Duodenal mucosa (tissue), 2 donors: ENCODE results near the gene FNDC11.

Experiments
- H3K27ac ChIP-seq: one replicate; pipeline ENCODE4 v1.7.0; 2013; ENCODE audit warnings: low read depth, low read length
- H3K27me3 ChIP-seq, 2 donors: one replicate each; pipeline ENCODE4 v1.7.0; 2013; ENCODE audit warnings: low read length in 2 of 2, control low read depth in 1 of 2; ENCODE audit not compliant: insufficient read depth in 2 of 2, control insufficient read depth in 1 of 2
- H3K36me3 ChIP-seq, 2 donors: one replicate each; pipeline ENCODE4 v1.7.0; 2013; ENCODE audit warnings: low read length in 2 of 2, control low read depth in 1 of 2; ENCODE audit not compliant: insufficient read depth in 2 of 2, control insufficient read depth in 1 of 2
- H3K4me1 ChIP-seq, 2 donors: one replicate each; pipeline ENCODE4 v1.7.0; 2013; ENCODE audit warnings: low read length in 2 of 2, control low read depth in 1 of 2; ENCODE audit not compliant: insufficient read depth in 2 of 2, control insufficient read depth in 1 of 2
- H3K4me3 ChIP-seq, 2 donors: one replicate each; pipeline ENCODE4 v1.7.0; 2013; ENCODE audit warnings: low read length in 2 of 2, low read depth in 1 of 2
- H3K9ac ChIP-seq, 2 donors: one replicate each; pipeline ENCODE4 v1.7.0; 2013; ENCODE audit warnings: low read length in 2 of 2, low read depth in 1 of 2
- H3K9me3 ChIP-seq, 2 donors: one replicate each; pipeline ENCODE4 v1.7.0; 2013; ENCODE audit warnings: low read length in 2 of 2, control low read depth in 1 of 2; ENCODE audit not compliant: control insufficient read depth in 1 of 2

The FNDC11 gene

GRCh38 chr20:63533388-63533787, 20.6 kb upstream of the FNDC11 start:
- Histone ChIP-seq H3K4me3 (no peak overlapping the region), H3K27ac (no peak overlapping the region), H3K27me3 (peaks cover 0 to 31% of the 10 kb centered on the region in 2 donors), H3K4me1 (peaks cover 25 to 33% of the 10 kb centered on the region in 2 donors), H3K36me3 (peaks cover 0 to 4% of the 10 kb centered on the region in 2 donors), H3K9me3 (no peaks in the 10 kb centered on the region), H3K9ac (no peak overlapping the region)

GRCh38 chr20:63533871-63534393, 20.0 kb upstream of the FNDC11 start:
- no peaks in the 10 kb centered on the region for H3K9me3 ChIP-seq
- peak overlapping the region; percentile 65 for H3K27ac ChIP-seq
- H3K27me3 ChIP-seq = peaks cover 0 to 29% of the 10 kb centered on the region in 2 donors
- H3K36me3 ChIP-seq = peaks cover 0 to 4% of the 10 kb centered on the region in 2 donors
- peaks cover 25 to 36% of the 10 kb centered on the region in 2 donors for H3K4me1 ChIP-seq
- H3K4me3 ChIP-seq = peak overlapping the region in 1 of 2 donors; percentile 15
- H3K9ac ChIP-seq = peak overlapping the region; percentile 32 to 51

DNA sequence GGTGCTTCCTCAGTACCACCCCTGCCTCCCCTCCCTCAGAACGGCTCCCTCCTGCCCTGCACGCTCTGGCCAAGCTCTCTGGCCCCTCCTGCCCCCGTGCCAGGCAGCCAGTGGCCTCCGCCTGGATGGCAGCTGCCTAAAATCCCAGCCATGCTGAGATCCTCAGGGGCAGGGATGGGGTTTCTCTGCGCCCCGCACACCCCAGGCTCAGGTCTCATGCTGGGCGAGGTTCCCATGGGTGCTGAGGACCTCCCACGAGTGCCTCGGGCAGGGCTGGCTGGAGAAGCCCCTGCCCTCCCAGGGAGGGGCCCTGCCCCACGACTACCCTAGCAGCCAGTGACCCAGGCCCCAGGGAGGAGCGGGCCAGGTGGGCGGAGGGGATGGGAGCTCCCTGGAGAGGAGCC, 19.5 kb upstream of the FNDC11 start:
- H3K9ac ChIP-seq = peak overlapping the region; percentile 32 to 51
- H3K4me3 ChIP-seq = no peak overlapping the region
- no peaks in the 10 kb centered on the region for H3K9me3 ChIP-seq
- H3K27me3 ChIP-seq = peaks cover 0 to 24% of the 10 kb centered on the region in 2 donors
- H3K4me1 ChIP-seq = peaks cover 25 to 38% of the 10 kb centered on the region in 2 donors
- peak overlapping the region; percentile 65 for H3K27ac ChIP-seq
- peaks cover 0 to 4% of the 10 kb centered on the region in 2 donors for H3K36me3 ChIP-seq

- H3K9me3 ChIP-seq = no peaks in the 10 kb centered on the region
- peak overlapping the region; percentile 32 to 51 for H3K9ac ChIP-seq
- H3K36me3 ChIP-seq = peaks cover 0 to 4% of the 10 kb centered on the region in 2 donors
- peaks cover 0 to 18% of the 10 kb centered on the region in 2 donors for H3K27me3 ChIP-seq
- H3K4me1 ChIP-seq = peaks cover 25 to 38% of the 10 kb centered on the region in 2 donors
- peak overlapping the region; percentile 13 to 25 for H3K4me3 ChIP-seq
- peak overlapping the region; percentile 65 for H3K27ac ChIP-seq
These were observed 18.9 kb upstream of the FNDC11 start for GRCh38 chr20:63534831-63535651.

- Histone ChIP-seq H3K4me3 (peak overlapping the region; percentile 72 to 80), H3K9ac (peak overlapping the region; percentile 60 to 95), H3K9me3 (no peaks in the 10 kb centered on the region), H3K27ac (peak overlapping the region; percentile 96), H3K36me3 (peaks cover 0 to 4% of the 10 kb centered on the region in 2 donors), H3K4me1 (peaks cover 25 to 37% of the 10 kb centered on the region in 2 donors), H3K27me3 (peaks cover 0 to 13% of the 10 kb centered on the region in 2 donors)
These were observed 17.6 kb upstream of the FNDC11 start for GRCh38 chr20:63536241-63536977.

DNA sequence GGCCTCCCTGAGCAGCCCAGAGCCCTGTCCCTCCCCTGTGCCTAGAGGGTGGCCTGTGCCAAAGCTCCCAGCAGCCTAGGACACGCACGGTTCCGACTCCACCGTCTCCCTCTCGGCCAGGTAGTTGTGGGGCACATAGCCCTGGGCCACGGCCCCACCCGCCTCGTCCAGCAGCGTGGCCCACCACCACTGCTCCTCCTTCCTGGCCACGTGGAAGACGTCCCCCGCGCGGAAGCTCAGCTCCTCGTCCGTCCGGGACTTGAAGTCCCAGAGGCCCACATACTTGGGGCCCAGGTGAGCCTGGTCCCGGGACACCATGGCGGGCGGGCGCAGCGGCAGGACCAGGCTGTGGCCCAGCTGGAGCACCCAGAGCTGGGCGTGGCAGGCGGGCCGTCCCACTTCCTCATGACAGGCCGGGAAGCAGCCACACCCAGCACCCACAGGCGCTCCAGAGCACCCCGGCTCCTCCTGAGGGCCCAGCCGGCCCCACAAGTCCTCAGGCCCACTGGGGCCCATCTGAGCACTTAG, 16.9 kb upstream of the FNDC11 start, which contains the start of gene PTK6:
Gene PTK6, minus strand, starts transcription at position 380 of the 528 bp plus-strand sequence. Its CDS starts 62 bp downstream, at position 318.
- Histone ChIP-seq H3K9ac (peak within 1 kb of the TSS; percentile 60 to 95), H3K27me3 (peaks cover 0 to 11% of the 10 kb centered on the region in 2 donors), H3K36me3 (peaks cover 0 to 2% of the 10 kb centered on the region in 2 donors), H3K4me1 (peaks cover 18 to 31% of the 10 kb centered on the region in 2 donors), H3K9me3 (no peaks in the 10 kb centered on the region), H3K4me3 (peak within 1 kb of the TSS; percentile 72 to 80), H3K27ac (peak within 1 kb of the TSS; percentile 96)

GRCh38 chr20:63537525-63538203, 16.3 kb upstream of the FNDC11 start:
- H3K4me3 ChIP-seq = peak overlapping the region; percentile 72 to 80
- peaks cover 18 to 29% of the 10 kb centered on the region in 2 donors for H3K4me1 ChIP-seq
- peaks cover 0 to 7% of the 10 kb centered on the region in 2 donors for H3K27me3 ChIP-seq
- H3K27ac ChIP-seq = peak overlapping the region; percentile 96
- H3K9me3 ChIP-seq = no peaks in the 10 kb centered on the region
- H3K9ac ChIP-seq = peak overlapping the region; percentile 60 to 95
- H3K36me3 ChIP-seq = no peaks in the 10 kb centered on the region

GRCh38 chr20:63538204-63539091, 15.5 kb upstream of the FNDC11 start:
- Histone ChIP-seq H3K27ac (no peak overlapping the region), H3K36me3 (no peaks in the 10 kb centered on the region), H3K4me1 (peaks cover 18 to 29% of the 10 kb centered on the region in 2 donors), H3K27me3 (peaks cover 0 to 7% of the 10 kb centered on the region in 2 donors), H3K4me3 (peak overlapping the region; percentile 72 to 80), H3K9ac (peak overlapping the region in 1 of 2 donors; percentile 18), H3K9me3 (no peaks in the 10 kb centered on the region)

DNA sequence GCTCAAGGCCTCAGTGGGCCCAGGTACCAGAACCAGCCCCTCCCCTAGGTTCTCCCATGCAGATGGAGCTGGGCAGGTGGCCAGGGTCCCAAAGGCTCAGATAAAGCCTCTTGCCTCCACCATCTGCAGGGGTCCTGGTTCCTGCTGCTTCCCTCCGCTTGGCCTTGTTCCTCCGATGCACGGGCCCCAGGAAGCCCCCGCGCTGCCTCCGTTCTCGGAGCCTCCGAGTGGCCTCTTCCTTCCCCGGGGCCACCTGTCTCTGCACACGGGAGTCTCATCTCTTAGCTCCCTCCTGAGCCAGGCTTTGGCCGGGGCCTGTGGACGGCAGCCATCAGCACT, 14.9 kb upstream of the FNDC11 start:
- Histone ChIP-seq H3K36me3 (no peaks in the 10 kb centered on the region), H3K27me3 (peaks cover 3 to 8% of the 10 kb centered on the region in 2 donors), H3K9ac (peak overlapping the region in 1 of 2 donors; percentile 18), H3K4me1 (peaks cover 12 to 25% of the 10 kb centered on the region in 2 donors), H3K9me3 (no peaks in the 10 kb centered on the region), H3K4me3 (no peak overlapping the region), H3K27ac (no peak overlapping the region)
